GM12864 (cell line): Measurements from ENCODE around the gene CFAP97D2.
"Not testable (repeated sequence)": the region's sequence is repeated elsewhere in the genome, so short reads cannot be mapped to it uniquely, and the experiment has no call there.

Experiments used
- DNase-seq: peaks from one replicate; pipeline ENCODE4 v3.0.0-alpha.2; 2011; ENCODE audit warnings: low read depth
- H3K4me3 ChIP-seq: 2 replicates; pipeline ENCODE4 v1.5.1; 2011; ENCODE audit warnings: mild to moderate bottlenecking, low read depth, low read length, control low read depth
- TF ChIP-seq, protein P1 (sequence below): IDR thresholded peaks from 2 replicates; pipeline ENCODE4 v1.5.1; 2011; ENCODE audit warnings: low read depth, mild to moderate bottlenecking, moderate library complexity, low read length, control low read depth, inconsistent platforms; ENCODE audit errors: missing control alignments

The CFAP97D2 gene

DNA sequence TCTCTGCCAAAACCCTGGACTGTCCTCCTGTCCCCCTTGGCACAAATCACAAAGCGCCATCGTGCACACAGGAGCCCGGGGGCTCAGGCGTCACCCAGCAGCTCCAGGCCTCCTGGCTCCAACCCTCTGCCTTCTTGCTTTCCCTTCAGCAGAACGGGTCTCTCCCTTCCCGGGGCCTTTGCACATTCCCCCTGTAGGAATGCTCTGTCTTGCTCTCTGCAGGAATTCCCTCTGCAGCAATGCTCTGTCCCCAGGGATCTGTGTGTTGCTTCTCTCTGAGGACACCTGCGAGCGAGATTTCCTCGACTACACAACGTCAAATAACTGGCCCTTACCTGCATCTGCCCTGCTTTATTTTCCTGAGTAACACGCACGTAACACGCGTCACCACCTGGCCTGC, 33.3 kb upstream of the CFAP97D2 start:
- TF ChIP-seq, protein P1, sequence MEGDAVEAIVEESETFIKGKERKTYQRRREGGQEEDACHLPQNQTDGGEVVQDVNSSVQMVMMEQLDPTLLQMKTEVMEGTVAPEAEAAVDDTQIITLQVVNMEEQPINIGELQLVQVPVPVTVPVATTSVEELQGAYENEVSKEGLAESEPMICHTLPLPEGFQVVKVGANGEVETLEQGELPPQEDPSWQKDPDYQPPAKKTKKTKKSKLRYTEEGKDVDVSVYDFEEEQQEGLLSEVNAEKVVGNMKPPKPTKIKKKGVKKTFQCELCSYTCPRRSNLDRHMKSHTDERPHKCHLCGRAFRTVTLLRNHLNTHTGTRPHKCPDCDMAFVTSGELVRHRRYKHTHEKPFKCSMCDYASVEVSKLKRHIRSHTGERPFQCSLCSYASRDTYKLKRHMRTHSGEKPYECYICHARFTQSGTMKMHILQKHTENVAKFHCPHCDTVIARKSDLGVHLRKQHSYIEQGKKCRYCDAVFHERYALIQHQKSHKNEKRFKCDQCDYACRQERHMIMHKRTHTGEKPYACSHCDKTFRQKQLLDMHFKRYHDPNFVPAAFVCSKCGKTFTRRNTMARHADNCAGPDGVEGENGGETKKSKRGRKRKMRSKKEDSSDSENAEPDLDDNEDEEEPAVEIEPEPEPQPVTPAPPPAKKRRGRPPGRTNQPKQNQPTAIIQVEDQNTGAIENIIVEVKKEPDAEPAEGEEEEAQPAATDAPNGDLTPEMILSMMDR = no peak
- H3K4me3 ChIP-seq = no peak overlapping the region
- no peak for DNase-seq

DNA sequence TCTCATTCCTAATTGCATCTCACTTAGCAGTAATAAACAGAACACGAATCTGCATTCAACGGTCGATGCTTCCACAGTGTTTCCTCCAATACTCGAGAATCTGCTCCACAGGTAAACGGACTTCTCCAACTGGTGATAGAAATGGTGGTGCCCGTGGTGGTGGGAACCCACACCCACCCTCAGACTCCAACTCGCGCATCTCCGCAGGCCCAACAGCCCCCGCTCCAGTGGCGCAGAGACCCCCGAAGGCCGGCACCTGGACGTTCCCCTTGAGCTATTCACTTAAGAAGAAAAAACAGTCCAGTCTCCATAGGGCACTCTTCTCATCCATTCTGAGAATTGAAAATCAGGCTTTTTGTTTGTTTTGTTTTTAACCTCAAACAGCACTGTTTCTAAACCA, 32.9 kb upstream of the CFAP97D2 start:
- no peak for DNase-seq

DNA sequence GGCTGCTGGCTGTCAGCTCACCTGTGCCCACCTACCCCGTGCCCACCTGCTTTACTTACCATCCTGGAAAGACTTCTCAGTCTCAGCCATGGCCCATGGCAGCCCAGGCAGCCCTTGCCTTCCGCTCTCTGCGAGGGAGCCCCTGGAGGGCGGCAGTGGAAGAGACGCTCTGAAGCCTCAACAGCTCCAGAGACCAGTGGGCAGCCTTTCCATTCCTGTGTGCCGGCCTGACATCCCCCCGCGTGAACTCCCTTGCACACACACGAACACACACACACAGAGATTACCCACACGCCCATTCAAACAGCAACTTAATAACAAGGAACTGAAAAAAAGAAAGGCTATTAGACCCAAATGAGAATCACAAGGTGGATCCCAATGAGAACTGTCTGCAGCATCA, 32.4 kb upstream of the CFAP97D2 start:
- H3K4me3 ChIP-seq = no peak overlapping the region
- TF ChIP-seq, protein P1 = peak; percentile 64
- no peak for DNase-seq

More for the DNA sequence above, 32.9 kb upstream of the CFAP97D2 start:
- TF ChIP-seq, protein P1 = no peak
- no peak overlapping the region for H3K4me3 ChIP-seq

DNA sequence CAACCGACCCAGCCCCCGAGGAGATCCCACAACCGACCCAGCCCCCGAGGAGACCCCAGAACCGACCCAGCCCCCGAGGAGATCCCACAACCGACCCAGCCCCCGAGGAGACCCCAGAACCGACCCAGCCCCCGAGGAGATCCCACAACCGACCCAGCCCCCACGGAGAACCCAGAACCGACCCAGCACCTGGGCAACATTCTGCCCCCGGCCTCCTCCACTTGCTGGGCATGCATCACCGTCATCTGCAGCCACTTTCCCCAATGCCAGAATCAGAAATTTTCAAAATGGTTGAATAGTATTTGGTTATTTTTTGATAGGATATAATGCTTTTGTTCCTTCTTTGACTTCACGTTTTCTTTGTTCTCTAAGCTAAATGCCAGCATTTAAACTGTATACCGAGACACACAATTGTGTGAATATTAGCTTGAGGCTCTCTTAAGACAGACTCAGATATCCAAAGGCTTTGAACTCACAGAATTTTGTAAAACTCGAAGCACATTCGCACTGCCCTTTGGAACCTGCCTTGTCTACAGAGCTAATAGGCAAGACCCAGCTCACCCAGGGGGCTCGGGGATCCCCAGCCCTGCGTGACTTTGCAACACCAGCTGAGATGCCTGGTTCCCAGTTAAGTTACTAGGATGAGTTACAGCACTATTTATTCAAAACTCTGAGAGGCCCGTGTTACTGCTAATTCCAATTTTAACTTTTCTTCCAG, 31.1 kb upstream of the CFAP97D2 start:
- no peak for DNase-seq
- TF ChIP-seq, protein P1 = no peak
- no peak overlapping the region for H3K4me3 ChIP-seq

DNA sequence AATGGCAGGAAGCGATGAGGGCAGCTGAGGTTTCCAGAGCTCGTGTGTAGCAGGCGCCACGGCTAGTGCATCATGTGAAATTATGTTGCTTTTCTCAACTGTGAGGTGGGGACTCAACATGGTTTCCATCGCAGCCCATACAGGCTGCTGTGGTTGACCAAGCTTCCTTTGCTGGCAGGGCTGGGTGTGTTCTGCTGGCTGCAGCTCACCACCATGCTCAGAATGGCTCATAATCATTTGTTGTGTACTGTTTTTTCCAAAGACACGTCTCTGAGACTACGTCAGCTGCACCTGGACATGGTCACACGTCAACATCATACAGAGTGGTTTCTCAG, 30.6 kb upstream of the CFAP97D2 start:
- DNase-seq = peak; percentile 70
- H3K4me3 ChIP-seq = no peak overlapping the region
- TF ChIP-seq, protein P1 = no peak

DNA sequence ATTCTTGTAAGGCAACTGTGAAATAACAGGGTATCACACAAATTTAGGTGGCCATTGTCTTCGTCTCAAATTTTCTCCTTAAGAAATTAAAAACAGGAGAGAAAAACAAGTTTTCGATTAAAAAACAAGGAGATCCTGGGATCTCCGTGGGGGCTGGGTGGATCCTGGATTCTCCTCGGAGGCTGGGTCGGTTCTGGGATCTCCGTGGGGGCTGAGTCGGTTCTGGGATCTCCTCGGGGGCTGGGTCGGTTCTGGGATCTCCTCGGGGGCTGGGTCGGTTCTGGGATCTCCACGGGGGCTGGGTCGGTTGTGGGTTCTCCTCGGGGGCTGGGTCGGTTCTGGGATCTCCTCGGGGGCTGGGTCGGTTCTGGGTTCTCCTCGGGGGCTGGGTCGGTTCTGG, 30.2 kb upstream of the CFAP97D2 start:
- H3K4me3 ChIP-seq, DNase-seq: not testable (repeated sequence)

DNA sequence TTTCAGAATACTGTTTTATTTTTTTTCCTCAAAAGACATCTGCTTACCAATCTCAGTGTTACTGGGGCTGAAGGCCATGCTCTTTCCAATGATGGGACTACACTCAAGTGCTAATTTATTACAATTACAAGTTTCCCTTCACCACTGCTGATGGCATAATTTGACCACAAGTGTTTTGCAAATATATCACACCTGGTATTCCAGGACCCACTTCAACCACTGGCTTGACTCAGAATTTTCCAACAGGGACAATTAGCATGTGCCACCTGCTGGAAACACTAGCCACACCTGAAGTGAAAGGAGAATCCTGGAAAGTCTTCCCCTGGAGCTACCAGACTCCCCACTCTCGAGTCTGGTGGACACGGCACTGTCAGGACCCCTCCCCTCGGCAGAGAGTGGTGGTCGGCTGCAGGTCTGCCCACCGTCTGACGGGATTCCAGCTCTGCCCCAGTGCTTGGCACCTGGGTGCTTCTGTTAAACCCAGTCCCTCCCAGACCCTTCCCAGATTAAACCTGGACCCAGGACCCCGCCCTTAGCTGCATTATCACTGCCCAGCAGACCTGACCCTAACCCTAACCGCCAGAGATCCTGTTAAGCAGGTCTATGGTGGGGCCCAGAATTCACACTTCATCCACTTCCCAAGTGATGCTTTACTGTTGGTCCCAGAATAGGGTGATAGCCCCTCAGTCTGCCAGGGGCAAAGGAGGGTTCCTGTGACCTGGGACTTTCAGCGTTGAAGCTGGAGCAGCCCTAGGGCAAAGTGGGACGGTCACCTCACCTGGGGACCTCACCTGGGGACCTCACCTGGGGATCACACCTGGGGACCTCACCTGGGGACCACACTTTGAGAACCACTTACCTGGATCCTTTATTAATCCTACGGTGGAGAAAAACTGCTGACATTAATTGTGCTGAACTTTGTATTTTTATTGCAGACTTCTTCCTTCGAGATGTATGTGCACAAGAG, 29.0 kb upstream of the CFAP97D2 start:
- H3K4me3 ChIP-seq = no peak overlapping the region
- TF ChIP-seq, protein P1 = no peak
- no peak for DNase-seq
